Suprapubic skin (tissue), 4 donors: ENCODE results near the gene MYO7A. TPM values are rescaled to one million over a fixed set of nuclear protein-coding genes. Genes with fewer than 3 reads are reported as not detected.

Source experiments
- DNase-seq, 2 donors: peaks; one replicate each; pipeline ENCODE4 v3.0.0-alpha.2; 2019; ENCODE audit warnings: low spot score in 2 of 2
- H3K27ac ChIP-seq: fragments of 200-600 bp; sonication (generic); one replicate; pipeline ENCODE4 v1.5.1; 2019
- H3K27me3 ChIP-seq: fragments of 200-600 bp; sonication (generic); one replicate; pipeline ENCODE4 v1.5.1; 2019
- H3K36me3 ChIP-seq: fragments of 200-600 bp; sonication (generic); one replicate; pipeline ENCODE4 v1.5.1; 2019
- H3K4me1 ChIP-seq: fragments of 200-600 bp; sonication (generic); one replicate; pipeline ENCODE4 v1.5.1; 2019
- H3K4me3 ChIP-seq: fragments of 200-600 bp; sonication (generic); one replicate; pipeline ENCODE4 v1.5.1; 2019; ENCODE audit warnings: mild to moderate bottlenecking
- H3K9me3 ChIP-seq: fragments of 200-600 bp; sonication (generic); one replicate; pipeline ENCODE4 v1.5.1; 2019
- EP300 ChIP-seq: sonication (generic); formaldehyde crosslinking; IDR thresholded peaks from one replicate; pipeline ENCODE4 v1.6.1; 2017; ENCODE audit warnings: antibody characterized with exemption
- POLR2A ChIP-seq, 2 donors: fragments of 450-650 bp; IDR thresholded peaks; one replicate each; pipeline ENCODE4 v1.6.1; 2017; ENCODE audit warnings: antibody characterized with exemption in 2 of 2, mild to moderate bottlenecking in 2 of 2, moderate library complexity in 2 of 2
- POLR2AphosphoS5 ChIP-seq, 3 donors: sonication (generic); formaldehyde crosslinking; IDR thresholded peaks; one replicate each; pipeline ENCODE4 v1.6.1; 2017; ENCODE audit warnings: antibody characterized with exemption in 3 of 3
- WGBS: methylation state at CpG from one replicate; pipeline ENCODE4 v1.1.5; 2018; 5-methylcytosine and 5-hydroxymethylcytosine counted together
- total RNA-seq, 4 donors: library from RNA; depleted of rRNA; stranded (reverse); fragments of >200 nt; gene quantifications; one replicate each; pipeline ENCODE4 v1.1.0, GENCODE V29; 2016
- TF ChIP-seq, protein P1 (sequence below), 2 donors: fragments of 200-600 bp in 1 of 2; fragments of 450-650 bp in 1 of 2; sonication (generic) in 1 of 2; IDR thresholded peaks; one replicate each; pipeline ENCODE4 v1.5.1; 2016 to 2019; ENCODE audit warnings: antibody characterized with exemption in 2 of 2, mild to moderate bottlenecking in 1 of 2, moderate library complexity in 1 of 2

The MYO7A gene
- total RNA-seq, 4 donors from 2014 or later, result 0.34 to 2.4 (median 2.0) TPM

DNA sequence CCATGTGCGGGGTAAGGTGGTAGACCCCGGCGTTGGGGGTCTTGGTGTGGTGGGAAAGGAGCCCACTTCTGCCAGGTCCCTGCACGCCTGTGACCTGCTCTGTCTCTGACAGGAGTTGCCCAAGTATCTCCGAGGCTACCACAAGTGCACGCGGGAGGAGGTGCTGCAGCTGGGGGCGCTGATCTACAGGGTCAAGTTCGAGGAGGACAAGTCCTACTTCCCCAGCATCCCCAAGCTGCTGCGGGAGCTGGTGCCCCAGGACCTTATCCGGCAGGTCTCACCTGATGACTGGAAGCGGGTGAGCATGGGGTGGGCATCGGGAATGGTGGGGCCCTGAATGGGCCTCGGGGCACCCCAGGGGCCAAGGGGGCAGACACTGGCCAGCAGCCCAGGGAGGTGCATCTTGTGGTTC lies 83.0 kb downstream of the MYO7A start:
- H3K4me1 ChIP-seq, result no peaks in the 10 kb centered on the region
- no peak overlapping the region for H3K27ac ChIP-seq
- no peaks in the 10 kb centered on the region for H3K27me3 ChIP-seq
- no CpG with 5 or more reads among the region's 14 CpGs for WGBS
- DNase-seq, result no peak
- no peak for TF ChIP-seq POLR2AphosphoS5 (IDR thresholded peaks at IDR 0.05)
- TF ChIP-seq POLR2A (IDR thresholded peaks at IDR 0.05), result no peak
- no peak for TF ChIP-seq EP300
- TF ChIP-seq, protein P1, sequence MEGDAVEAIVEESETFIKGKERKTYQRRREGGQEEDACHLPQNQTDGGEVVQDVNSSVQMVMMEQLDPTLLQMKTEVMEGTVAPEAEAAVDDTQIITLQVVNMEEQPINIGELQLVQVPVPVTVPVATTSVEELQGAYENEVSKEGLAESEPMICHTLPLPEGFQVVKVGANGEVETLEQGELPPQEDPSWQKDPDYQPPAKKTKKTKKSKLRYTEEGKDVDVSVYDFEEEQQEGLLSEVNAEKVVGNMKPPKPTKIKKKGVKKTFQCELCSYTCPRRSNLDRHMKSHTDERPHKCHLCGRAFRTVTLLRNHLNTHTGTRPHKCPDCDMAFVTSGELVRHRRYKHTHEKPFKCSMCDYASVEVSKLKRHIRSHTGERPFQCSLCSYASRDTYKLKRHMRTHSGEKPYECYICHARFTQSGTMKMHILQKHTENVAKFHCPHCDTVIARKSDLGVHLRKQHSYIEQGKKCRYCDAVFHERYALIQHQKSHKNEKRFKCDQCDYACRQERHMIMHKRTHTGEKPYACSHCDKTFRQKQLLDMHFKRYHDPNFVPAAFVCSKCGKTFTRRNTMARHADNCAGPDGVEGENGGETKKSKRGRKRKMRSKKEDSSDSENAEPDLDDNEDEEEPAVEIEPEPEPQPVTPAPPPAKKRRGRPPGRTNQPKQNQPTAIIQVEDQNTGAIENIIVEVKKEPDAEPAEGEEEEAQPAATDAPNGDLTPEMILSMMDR (IDR thresholded peaks at IDR 0.05), result no peak
- no peak overlapping the region for H3K4me3 ChIP-seq
- no peaks in the 10 kb centered on the region for H3K36me3 ChIP-seq
- H3K9me3 ChIP-seq, result no peaks in the 10 kb centered on the region

DNA sequence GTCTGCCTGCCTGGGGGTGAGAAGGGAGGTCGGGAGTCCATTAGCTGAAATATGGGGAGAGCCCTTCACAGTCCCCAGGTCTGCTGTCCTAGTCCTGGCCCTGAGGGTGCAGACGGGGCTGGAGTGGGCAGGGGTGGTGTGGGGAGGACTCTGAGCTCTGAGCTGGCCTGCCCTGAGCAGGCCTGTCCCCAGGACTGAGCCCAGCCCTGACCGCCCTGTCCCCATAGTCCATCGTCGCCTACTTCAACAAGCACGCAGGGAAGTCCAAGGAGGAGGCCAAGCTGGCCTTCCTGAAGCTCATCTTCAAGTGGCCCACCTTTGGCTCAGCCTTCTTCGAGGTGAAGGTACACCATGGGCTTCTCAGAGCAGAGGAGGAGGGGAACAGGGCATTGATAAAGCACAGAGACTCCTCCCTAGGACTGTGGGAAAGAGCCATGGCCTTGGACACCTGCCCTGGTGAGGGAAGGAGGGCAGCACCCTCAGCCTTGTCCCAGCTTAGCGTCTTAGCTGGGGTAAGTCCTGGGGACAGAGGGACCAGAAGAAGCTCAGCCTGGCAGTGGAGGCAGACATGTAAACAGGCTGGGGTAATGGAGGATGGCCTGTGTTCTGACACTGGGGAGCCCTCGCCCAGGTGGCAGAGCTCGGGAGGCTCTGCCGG lies 83.7 kb downstream of the MYO7A start:
- H3K36me3 ChIP-seq, result no peaks in the 10 kb centered on the region
- 89% methylated on average over 11 of the region's 11 CpGs for WGBS
- H3K4me1 ChIP-seq, result no peaks in the 10 kb centered on the region
- TF ChIP-seq, protein P1 (IDR thresholded peaks at IDR 0.05), result no peak
- TF ChIP-seq POLR2AphosphoS5 (IDR thresholded peaks at IDR 0.05), result no peak
- TF ChIP-seq EP300, result no peak
- no peak for TF ChIP-seq POLR2A (IDR thresholded peaks at IDR 0.05)
- H3K27me3 ChIP-seq, result no peaks in the 10 kb centered on the region
- DNase-seq, result no peak
- no peaks in the 10 kb centered on the region for H3K9me3 ChIP-seq
- no peak overlapping the region for H3K4me3 ChIP-seq
- H3K27ac ChIP-seq, result no peak overlapping the region

DNA sequence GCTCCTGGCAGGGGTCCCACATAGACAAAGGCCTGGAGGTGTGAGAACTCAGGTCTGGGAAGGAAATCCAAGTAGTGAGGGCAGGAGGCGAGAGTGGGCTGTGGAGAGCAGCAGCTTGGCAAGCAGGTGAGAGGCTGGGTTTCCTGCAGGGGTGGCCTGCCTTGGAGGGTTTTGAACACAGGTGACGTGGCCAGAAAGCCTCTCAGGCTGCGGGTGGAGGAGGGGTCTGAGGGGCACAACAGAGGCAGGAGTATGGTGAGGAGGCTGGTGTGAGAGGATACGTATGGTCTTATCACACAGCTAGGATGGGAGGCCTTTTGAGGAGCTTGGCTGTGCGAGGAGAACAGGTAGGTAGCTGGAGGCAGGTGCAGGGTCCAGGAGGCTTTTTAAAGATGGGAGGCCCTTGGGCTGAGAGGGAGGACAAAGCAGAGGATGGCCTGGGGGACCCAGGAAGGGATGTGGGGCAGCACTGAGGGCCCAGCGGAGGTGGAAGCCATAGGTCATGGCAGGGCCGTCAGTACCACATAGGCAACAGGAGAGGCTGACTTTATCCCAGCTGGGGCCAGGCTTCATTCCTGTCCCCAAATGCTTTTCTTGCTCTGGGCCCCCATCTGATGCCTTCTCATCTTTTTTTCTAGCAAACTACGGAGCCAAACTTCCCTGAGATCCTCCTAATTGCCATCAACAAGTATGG lies 84.4 kb downstream of the MYO7A start:
- DNase-seq, result no peak
- 94% methylated on average over 7 of the region's 8 CpGs for WGBS

GRCh38 chr11:77213029-77213579 lies 85.1 kb downstream of the MYO7A start:
- Histone ChIP-seq H3K4me1 (no peaks in the 10 kb centered on the region), H3K9me3 (no peaks in the 10 kb centered on the region), H3K36me3 (no peaks in the 10 kb centered on the region), H3K27me3 (no peaks in the 10 kb centered on the region), H3K4me3 (no peak overlapping the region), H3K27ac (no peak overlapping the region)
- TF ChIP-seq, protein P1 (IDR thresholded peaks at IDR 0.05), result no peak
- TF ChIP-seq POLR2AphosphoS5 (IDR thresholded peaks at IDR 0.05) (no peak), EP300 (no peak)
- no peak for DNase-seq
- 88% methylated on average over 13 of the region's 13 CpGs for WGBS

More for the DNA sequence above, 84.4 kb downstream of the MYO7A start:
- Histone ChIP-seq H3K27ac (no peak overlapping the region), H3K36me3 (no peaks in the 10 kb centered on the region), H3K4me3 (no peak overlapping the region), H3K9me3 (no peaks in the 10 kb centered on the region), H3K4me1 (no peaks in the 10 kb centered on the region), H3K27me3 (no peaks in the 10 kb centered on the region)
- TF ChIP-seq EP300 (no peak), POLR2AphosphoS5 (IDR thresholded peaks at IDR 0.05) (no peak), POLR2A (IDR thresholded peaks at IDR 0.05) (no peak)
- TF ChIP-seq, protein P1 (IDR thresholded peaks at IDR 0.05), result no peak
